Endothelial cell of umbilical vein (primary cell): Measurements from ENCODE around the gene PLEKHS1.

Experiments used
- CTCF ChIP-seq, 2 donors: IDR thresholded peaks; 1 replicate in 1 of 2; 2 replicates in 1 of 2; pipeline ENCODE4 v1.5.1; 2011; ENCODE audit warnings: low read length in 2 of 2, mild to moderate bottlenecking in 2 of 2, moderate library complexity in 2 of 2, control low read depth in 1 of 2, inconsistent platforms in 1 of 2, low read depth in 1 of 2; ENCODE audit not compliant: insufficient read depth in 1 of 2; ENCODE audit errors: extremely low read depth in 1 of 2
- EZH2 ChIP-seq: IDR thresholded peaks from 2 replicates; pipeline ENCODE4 v1.6.1; 2012; ENCODE audit warnings: borderline replicate concordance, low read depth, mild to moderate bottlenecking, moderate library complexity, low read length, inconsistent platforms; ENCODE audit not compliant: severe bottlenecking
- FOS ChIP-seq: IDR thresholded peaks from 2 replicates; pipeline ENCODE4 v1.6.1; 2011; ENCODE audit warnings: mild to moderate bottlenecking, low read length, moderate library complexity, borderline replicate concordance; ENCODE audit not compliant: insufficient read depth
- GATA2 ChIP-seq: IDR thresholded peaks from 2 replicates; pipeline ENCODE4 v1.7.0; 2011; ENCODE audit warnings: low read depth, mild to moderate bottlenecking, moderate library complexity, mixed read lengths, low read length; ENCODE audit not compliant: insufficient read length, insufficient read depth
- JUN ChIP-seq: IDR thresholded peaks from 2 replicates; pipeline ENCODE4 v1.6.1; 2011; ENCODE audit warnings: borderline replicate concordance, low read depth; ENCODE audit not compliant: insufficient read length, insufficient read depth
- MAX ChIP-seq: IDR thresholded peaks from 2 replicates; pipeline ENCODE4 v1.6.1; 2011; ENCODE audit not compliant: insufficient read depth, insufficient read length
- MYC ChIP-seq: IDR thresholded peaks from one replicate; pipeline ENCODE4 v1.6.1; 2011; ENCODE audit warnings: mild to moderate bottlenecking, low read depth, low read length
- POLR2A ChIP-seq: IDR thresholded peaks from 2 replicates; pipeline ENCODE4 v1.6.1; 2012; ENCODE audit warnings: low read depth, mild to moderate bottlenecking, control low read depth, low read length
- POLR2AphosphoS5 ChIP-seq: IDR thresholded peaks from 2 replicates; pipeline ENCODE4 v1.6.1; 2012; ENCODE audit warnings: low read depth, mild to moderate bottlenecking, control low read depth, low read length, moderate library complexity; ENCODE audit not compliant: insufficient read depth

GRCh38 chr10:113736576-113736975, 14.9 kb upstream of the PLEKHS1 start:
- no peak for TF ChIP-seq CTCF (IDR thresholded peaks at IDR 0.05; ENCODE audit: extremely low read depth in 1 of 2, insufficient read depth in 1 of 2, low read depth in 1 of 2, low read length in 2 of 2)
- no peak for TF ChIP-seq EZH2
- no peak for TF ChIP-seq MYC
- no peak for TF ChIP-seq POLR2AphosphoS5
- TF ChIP-seq POLR2A = no peak
- no peak for TF ChIP-seq GATA2
- no peak for TF ChIP-seq JUN
- TF ChIP-seq MAX = no peak
- no peak for TF ChIP-seq FOS
